A673 (cell line): ENCODE data around the gene EYA4. TPM values are rescaled to one million over a fixed set of nuclear protein-coding genes. Genes with fewer than 3 reads are reported as not detected.

Experiments
- BruUV-seq: library from RNA; stranded (reverse); fragments of 400-500 nt; replicated peaks from 2 replicates; lab custom pipeline; 2021; lab: Mats Ljungman, UMichigan
- CTCF ChIA-PET: fragments of 300-600 bp; sonication (Branson Sonifier 250); formaldehyde crosslinking; loops from one replicate; lab custom pipeline; 2022; ENCODE audit warnings: antibody characterized with exemption; lab: Charles Lee
- POLR2A ChIA-PET: fragments of 300-600 bp; sonication (Branson Sonifier 250); formaldehyde crosslinking; loops from one replicate; lab custom pipeline; 2022; ENCODE audit warnings: antibody characterized with exemption; ENCODE audit not compliant: low non-redundant PET; lab: Charles Lee
- DNase-seq: peaks from one replicate; pipeline ENCODE4 v3.0.0-alpha.2; 2015; ENCODE audit warnings: low spot score
- H3K27ac ChIP-seq: fragments of 200-600 bp; sonication (generic); 2 replicates; pipeline ENCODE4 v1.5.1; 2016; ENCODE audit warnings: mixed run types, low read depth, mild to moderate bottlenecking, mixed read lengths, antibody characterized with exemption, low read length; ENCODE audit not compliant: poor library complexity, severe bottlenecking
- H3K27me3 ChIP-seq: fragments of 200-600 bp; sonication (generic); replicated peaks from 2 replicates; pipeline ENCODE4 v1.6.1; 2017; ENCODE audit warnings: mixed run types, low read depth, mild to moderate bottlenecking, mixed read lengths, antibody characterized with exemption, low read length; ENCODE audit not compliant: insufficient read depth, poor library complexity
- H3K36me3 ChIP-seq: fragments of 200-600 bp; sonication (generic); 2 replicates; pipeline ENCODE4 v1.6.1; 2016; ENCODE audit warnings: mixed run types, mild to moderate bottlenecking, mixed read lengths, antibody characterized with exemption, low read length; ENCODE audit not compliant: insufficient read depth, poor library complexity, severe bottlenecking
- H3K4me1 ChIP-seq: fragments of 200-600 bp; sonication (generic); 2 replicates; pipeline ENCODE4 v1.6.1; 2017; ENCODE audit warnings: mixed run types, mild to moderate bottlenecking, mixed read lengths, antibody characterized with exemption, low read length; ENCODE audit not compliant: insufficient read depth, poor library complexity, severe bottlenecking
- H3K4me3 ChIP-seq: fragments of 200-600 bp; sonication (generic); 2 replicates; pipeline ENCODE4 v1.5.1; 2016; ENCODE audit warnings: low read depth, mixed run types, mild to moderate bottlenecking, mixed read lengths, low read length; ENCODE audit not compliant: poor library complexity, severe bottlenecking
- H3K9me3 ChIP-seq: fragments of 200-600 bp; sonication (generic); 2 replicates; pipeline ENCODE4 v1.6.1; 2016; ENCODE audit warnings: mixed run types, low read depth, mild to moderate bottlenecking, mixed read lengths, antibody characterized with exemption, low read length; ENCODE audit not compliant: poor library complexity, severe bottlenecking
- EZH2 ChIP-seq: fragments of 200-600 bp; sonication (generic); IDR thresholded peaks from 2 replicates; pipeline ENCODE4 v1.6.1; 2017; ENCODE audit warnings: borderline replicate concordance, low read depth, mild to moderate bottlenecking, mixed read lengths, antibody characterized with exemption, low read length; ENCODE audit not compliant: poor library complexity, severe bottlenecking
- intact Hi-C: fragments of 100-400 bp; cut with micrococcal nuclease; formaldehyde crosslinking; loops from one replicate; pipeline ENCODE4 v1.10.0; 2022; ENCODE audit not compliant: unreplicated experiment
- total RNA-seq: library from RNA; stranded (reverse); gene quantifications from 2 replicates; pipeline ENCODE4 v1.2.3, GENCODE V29; 2021
- TF ChIP-seq, protein P1 (sequence below): fragments of 300-800, 200-600 bp; sonication (generic); conservative IDR thresholded peaks from 2 replicates; pipeline ENCODE4 v1.5.1; 2017; ENCODE audit warnings: low read depth, mild to moderate bottlenecking, antibody characterized with exemption, low read length, moderate library complexity, mixed read lengths

EYA4 gene
- total RNA-seq, 1 experiment from 2014 or later, result 1.3 TPM

- peaks cover 32% of the 10 kb centered on the region for H3K4me1 ChIP-seq
- no peak overlapping the region for H3K27ac ChIP-seq
- BruUV-seq, result no TSS peak
- no peaks in the 10 kb centered on the region for H3K36me3 ChIP-seq
- H3K9me3 ChIP-seq, result no peaks in the 10 kb centered on the region
- no peak for TF ChIP-seq EZH2
- TF ChIP-seq, protein P1, sequence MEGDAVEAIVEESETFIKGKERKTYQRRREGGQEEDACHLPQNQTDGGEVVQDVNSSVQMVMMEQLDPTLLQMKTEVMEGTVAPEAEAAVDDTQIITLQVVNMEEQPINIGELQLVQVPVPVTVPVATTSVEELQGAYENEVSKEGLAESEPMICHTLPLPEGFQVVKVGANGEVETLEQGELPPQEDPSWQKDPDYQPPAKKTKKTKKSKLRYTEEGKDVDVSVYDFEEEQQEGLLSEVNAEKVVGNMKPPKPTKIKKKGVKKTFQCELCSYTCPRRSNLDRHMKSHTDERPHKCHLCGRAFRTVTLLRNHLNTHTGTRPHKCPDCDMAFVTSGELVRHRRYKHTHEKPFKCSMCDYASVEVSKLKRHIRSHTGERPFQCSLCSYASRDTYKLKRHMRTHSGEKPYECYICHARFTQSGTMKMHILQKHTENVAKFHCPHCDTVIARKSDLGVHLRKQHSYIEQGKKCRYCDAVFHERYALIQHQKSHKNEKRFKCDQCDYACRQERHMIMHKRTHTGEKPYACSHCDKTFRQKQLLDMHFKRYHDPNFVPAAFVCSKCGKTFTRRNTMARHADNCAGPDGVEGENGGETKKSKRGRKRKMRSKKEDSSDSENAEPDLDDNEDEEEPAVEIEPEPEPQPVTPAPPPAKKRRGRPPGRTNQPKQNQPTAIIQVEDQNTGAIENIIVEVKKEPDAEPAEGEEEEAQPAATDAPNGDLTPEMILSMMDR, result no peak
- H3K27me3 ChIP-seq, result no peaks in the 10 kb centered on the region
- intact Hi-C loops, result no loop called here
- DNase-seq, result no peak
- H3K4me3 ChIP-seq, result no peak overlapping the region
- ChIA-PET POLR2A (no interaction called here), CTCF (interaction anchor here (0.6 kb wide), 1 partner anchor 431 kb away, joined by 18 read pairs; no protein-coding TSS in a partner anchor)
Observed at GRCh38 chr6:133393891-133394290, 152.7 kb downstream of the EYA4 start.

- no TSS peak for BruUV-seq
- H3K36me3 ChIP-seq, result no peaks in the 10 kb centered on the region
- ChIA-PET CTCF (no interaction called here), POLR2A (no interaction called here)
- no peak overlapping the region for H3K27ac ChIP-seq
- H3K9me3 ChIP-seq, result no peaks in the 10 kb centered on the region
- intact Hi-C loops, result no loop called here
- DNase-seq, result no peak
- no peak for TF ChIP-seq EZH2
- TF ChIP-seq, protein P1, result no peak
- no peaks in the 10 kb centered on the region for H3K27me3 ChIP-seq
- H3K4me1 ChIP-seq, result peaks cover 24% of the 10 kb centered on the region
- H3K4me3 ChIP-seq, result no peak overlapping the region
Observed at GRCh38 chr6:133394630-133395029, 153.5 kb downstream of the EYA4 start.

- CTCF ChIA-PET, result no interaction called here
Observed at GRCh38 chr6:133396233-133396983, 155.3 kb downstream of the EYA4 start.

More at GRCh38 chr6:133396233-133396983, 155.3 kb downstream of the EYA4 start:
- TF ChIP-seq EZH2, result no peak
- TF ChIP-seq, protein P1, result no peak
- POLR2A ChIA-PET, result no interaction called here
- BruUV-seq, result no TSS peak
- Histone ChIP-seq H3K36me3 (no peaks in the 10 kb centered on the region), H3K27me3 (no peaks in the 10 kb centered on the region), H3K27ac (no peak overlapping the region), H3K4me1 (peaks cover 19% of the 10 kb centered on the region), H3K9me3 (no peaks in the 10 kb centered on the region), H3K4me3 (no peak overlapping the region)
- DNase-seq, result peak; percentile 40
- intact Hi-C loops, result no loop called here
